HCT116 (cell line): ENCODE data around the gene TDRD10.

ENCODE experiments used
- CEBPB ChIP-seq: IDR thresholded peaks from 2 replicates; pipeline ENCODE4 v1.6.1; 2012; ENCODE audit warnings: low read depth
- EGR1 ChIP-seq: IDR thresholded peaks from 2 replicates; pipeline ENCODE4 v1.6.1; 2012; ENCODE audit warnings: low read depth
- EZH2 ChIP-seq: fragments of 200-600 bp; sonication (generic); IDR thresholded peaks from 2 replicates; pipeline ENCODE4 v1.6.1; 2017; ENCODE audit warnings: antibody characterized with exemption, mixed run types
- EZH2phosphoT487 ChIP-seq: fragments of 200-600 bp; IDR thresholded peaks from 2 replicates; pipeline ENCODE4 v1.6.1; 2018; ENCODE audit warnings: antibody characterized with exemption, borderline replicate concordance
- JUND ChIP-seq: IDR thresholded peaks from 2 replicates; pipeline ENCODE4 v1.6.1; 2012
- POLR2A ChIP-seq: IDR thresholded peaks from 2 replicates; pipeline ENCODE4 v1.7.0; 2011; ENCODE audit warnings: borderline replicate concordance; ENCODE audit not compliant: insufficient read depth, insufficient read length; ENCODE audit errors: extremely low read depth
- POLR2AphosphoS5 ChIP-seq: IDR thresholded peaks from 2 replicates; pipeline ENCODE4 v1.6.1; 2011; ENCODE audit warnings: mild to moderate bottlenecking, low read depth, low read length, moderate library complexity
- RAD21 ChIP-seq: IDR thresholded peaks from 2 replicates; pipeline ENCODE4 v1.6.1; 2012; ENCODE audit warnings: low read depth, mild to moderate bottlenecking
- SIN3A ChIP-seq: IDR thresholded peaks from 2 replicates; pipeline ENCODE4 v1.6.1; 2012; ENCODE audit warnings: low read depth
- TF ChIP-seq, protein P1 (sequence below), 3 experiments: fragments of 200-600 bp in 1 of 3; sonication (generic) in 1 of 3; IDR thresholded peaks in 2 of 3; conservative IDR thresholded peaks in 1 of 3; 2 replicates each; pipeline ENCODE4 v1.5.1; 2012 to 2017; ENCODE audit warnings: low read depth in 2 of 3, low read length in 2 of 3, antibody characterized with exemption in 1 of 3, borderline replicate concordance in 1 of 3, control low read depth in 1 of 3, mild to moderate bottlenecking in 1 of 3, mixed read lengths in 1 of 3, mixed run types in 1 of 3, moderate library complexity in 1 of 3; ENCODE audit not compliant: insufficient read depth in 1 of 3
- TF ChIP-seq, protein P2 (sequence below): IDR thresholded peaks from 2 replicates; pipeline ENCODE4 v1.6.1; 2011; ENCODE audit warnings: mild to moderate bottlenecking, low read length, moderate library complexity; ENCODE audit not compliant: insufficient replicate concordance; ENCODE audit errors: extremely low read depth
- TF ChIP-seq, protein P3 (sequence below): IDR thresholded peaks from 2 replicates; pipeline ENCODE4 v1.6.1; 2012

DNA sequence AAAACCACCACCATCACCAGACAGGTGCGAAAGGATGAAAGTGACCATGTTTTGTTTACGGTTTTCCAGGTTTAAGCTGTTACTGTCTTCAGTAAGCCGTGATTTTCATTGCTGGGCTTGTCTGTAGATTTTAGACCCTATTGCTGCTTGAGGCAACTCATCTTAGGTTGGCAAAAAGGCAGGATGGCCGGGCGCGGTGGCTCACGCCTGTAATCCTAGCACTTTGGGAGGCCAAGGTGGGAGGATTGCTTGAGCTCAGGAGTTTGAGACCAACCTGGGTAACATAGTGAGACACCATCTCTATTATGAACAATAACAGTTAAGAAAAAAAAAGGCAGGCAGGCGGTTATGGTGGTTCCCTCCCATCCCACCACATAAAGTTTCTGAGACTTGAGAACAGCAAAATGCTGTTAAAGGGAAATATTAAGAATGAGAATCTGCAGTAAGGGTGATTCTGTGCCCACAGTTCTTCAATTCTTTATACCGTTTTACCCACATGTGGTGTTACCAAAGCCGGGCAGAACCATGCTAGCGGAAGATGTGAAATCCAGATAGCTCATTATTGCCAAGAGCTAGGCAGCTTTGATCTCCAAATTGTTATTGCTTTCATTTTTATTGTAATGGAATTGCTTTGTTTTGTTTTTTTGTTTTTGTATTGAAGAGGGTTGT is 34.5 kb upstream of the TDRD10 start:
- TF ChIP-seq POLR2A (no peak), EZH2phosphoT487 (no peak), JUND (no peak), EZH2 (no peak), POLR2AphosphoS5 (no peak), EGR1 (no peak), SIN3A (no peak), CEBPB (no peak), RAD21 (no peak)
- TF ChIP-seq, protein P1, sequence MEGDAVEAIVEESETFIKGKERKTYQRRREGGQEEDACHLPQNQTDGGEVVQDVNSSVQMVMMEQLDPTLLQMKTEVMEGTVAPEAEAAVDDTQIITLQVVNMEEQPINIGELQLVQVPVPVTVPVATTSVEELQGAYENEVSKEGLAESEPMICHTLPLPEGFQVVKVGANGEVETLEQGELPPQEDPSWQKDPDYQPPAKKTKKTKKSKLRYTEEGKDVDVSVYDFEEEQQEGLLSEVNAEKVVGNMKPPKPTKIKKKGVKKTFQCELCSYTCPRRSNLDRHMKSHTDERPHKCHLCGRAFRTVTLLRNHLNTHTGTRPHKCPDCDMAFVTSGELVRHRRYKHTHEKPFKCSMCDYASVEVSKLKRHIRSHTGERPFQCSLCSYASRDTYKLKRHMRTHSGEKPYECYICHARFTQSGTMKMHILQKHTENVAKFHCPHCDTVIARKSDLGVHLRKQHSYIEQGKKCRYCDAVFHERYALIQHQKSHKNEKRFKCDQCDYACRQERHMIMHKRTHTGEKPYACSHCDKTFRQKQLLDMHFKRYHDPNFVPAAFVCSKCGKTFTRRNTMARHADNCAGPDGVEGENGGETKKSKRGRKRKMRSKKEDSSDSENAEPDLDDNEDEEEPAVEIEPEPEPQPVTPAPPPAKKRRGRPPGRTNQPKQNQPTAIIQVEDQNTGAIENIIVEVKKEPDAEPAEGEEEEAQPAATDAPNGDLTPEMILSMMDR (IDR thresholded peaks at IDR 0.05 in 2 of 3, conservative IDR thresholded peaks at IDR 0.05 in 1 of 3; ENCODE audit: borderline replicate concordance in 1 of 3, insufficient read depth in 1 of 3, low read depth in 2 of 3, low read length in 2 of 3): no peak
- TF ChIP-seq, protein P2, sequence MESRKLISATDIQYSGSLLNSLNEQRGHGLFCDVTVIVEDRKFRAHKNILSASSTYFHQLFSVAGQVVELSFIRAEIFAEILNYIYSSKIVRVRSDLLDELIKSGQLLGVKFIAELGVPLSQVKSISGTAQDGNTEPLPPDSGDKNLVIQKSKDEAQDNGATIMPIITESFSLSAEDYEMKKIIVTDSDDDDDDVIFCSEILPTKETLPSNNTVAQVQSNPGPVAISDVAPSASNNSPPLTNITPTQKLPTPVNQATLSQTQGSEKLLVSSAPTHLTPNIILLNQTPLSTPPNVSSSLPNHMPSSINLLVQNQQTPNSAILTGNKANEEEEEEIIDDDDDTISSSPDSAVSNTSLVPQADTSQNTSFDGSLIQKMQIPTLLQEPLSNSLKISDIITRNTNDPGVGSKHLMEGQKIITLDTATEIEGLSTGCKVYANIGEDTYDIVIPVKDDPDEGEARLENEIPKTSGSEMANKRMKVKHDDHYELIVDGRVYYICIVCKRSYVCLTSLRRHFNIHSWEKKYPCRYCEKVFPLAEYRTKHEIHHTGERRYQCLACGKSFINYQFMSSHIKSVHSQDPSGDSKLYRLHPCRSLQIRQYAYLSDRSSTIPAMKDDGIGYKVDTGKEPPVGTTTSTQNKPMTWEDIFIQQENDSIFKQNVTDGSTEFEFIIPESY: no peak
- TF ChIP-seq, protein P3, sequence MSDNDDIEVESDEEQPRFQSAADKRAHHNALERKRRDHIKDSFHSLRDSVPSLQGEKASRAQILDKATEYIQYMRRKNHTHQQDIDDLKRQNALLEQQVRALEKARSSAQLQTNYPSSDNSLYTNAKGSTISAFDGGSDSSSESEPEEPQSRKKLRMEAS: no peak
